Stomach (tissue), 9 donors: ENCODE data around the gene TIGD6. TPM values are rescaled to one million over a fixed set of nuclear protein-coding genes. Genes with fewer than 3 reads are reported as not detected.
"Not testable (repeated sequence)": the region's sequence is repeated elsewhere in the genome, so short reads cannot be mapped to it uniquely, and the experiment has no call there.

Source experiments
- DNase-seq, 2 donors: peaks; one replicate each; pipeline versions ENCODE4 v3.0.0 to v3.0.0-alpha.2; 2013 to 2019
- H3K27ac ChIP-seq, 5 donors: fragments of 200-600 bp in 4 of 5; sonication (generic) in 4 of 5; one replicate each; pipeline ENCODE4 v1.5.1; 2013 to 2019; ENCODE audit warnings: mild to moderate bottlenecking in 1 of 5, moderate library complexity in 1 of 5
- H3K27me3 ChIP-seq, 3 donors: fragments of 200-600 bp; sonication (generic); one replicate each; pipeline ENCODE4 v1.5.1; 2017 to 2019; ENCODE audit warnings: mixed run types in 1 of 3
- H3K36me3 ChIP-seq, 4 donors: fragments of 200-600 bp; sonication (generic); 1 replicate in 3 of 4; 2 replicates in 1 of 4; pipeline ENCODE4 v1.5.1; 2016 to 2019
- H3K4me1 ChIP-seq, 4 donors: fragments of 200-600 bp; sonication (generic); one replicate each; pipeline ENCODE4 v1.5.1; 2016 to 2019
- H3K4me3 ChIP-seq, 4 donors: fragments of 200-600 bp; sonication (generic) in 3 of 4; one replicate each; pipeline ENCODE4 v1.5.1; 2016 to 2019; ENCODE audit warnings: mild to moderate bottlenecking in 1 of 4
- H3K9me3 ChIP-seq, 4 donors: fragments of 200-600 bp; sonication (generic); one replicate each; pipeline ENCODE4 v1.5.1; 2016 to 2019
- EP300 ChIP-seq: sonication (generic); formaldehyde crosslinking; IDR thresholded peaks from one replicate; pipeline ENCODE4 v1.6.1; 2017; ENCODE audit warnings: antibody characterized with exemption
- POLR2A ChIP-seq, 4 donors: fragments of 450-650 bp; IDR thresholded peaks; one replicate each; pipeline ENCODE4 v1.6.1; 2016; ENCODE audit warnings: antibody characterized with exemption in 4 of 4, control low read depth in 2 of 4, mild to moderate bottlenecking in 1 of 4, moderate library complexity in 1 of 4
- POLR2AphosphoS5 ChIP-seq, 3 donors: sonication (generic); formaldehyde crosslinking; IDR thresholded peaks; one replicate each; pipeline ENCODE4 v1.6.1; 2016; ENCODE audit warnings: antibody characterized with exemption in 3 of 3
- WGBS, 5 donors: extraction: QIAGEN DNeasy Blood & Tissue Kit in 3 of 5; methylation state at CpG; one replicate each; pipeline versions ENCODE4 v1.1.5 to v1.1.7; 2013 to 2018; 5-methylcytosine and 5-hydroxymethylcytosine counted together
- intact Hi-C: fragments of 100-400 bp; cut with DNase I; formaldehyde crosslinking; loops from one replicate; pipeline ENCODE4 v1.15.1; 2023; ENCODE audit warnings: low total_unique reads
- polyA plus RNA-seq, 3 donors: library from polyadenylated mRNA; stranded (reverse); fragments of 200-250 nt; gene quantifications; one replicate each; pipeline ENCODE4 v1.2.3, GENCODE V29; 2013
- total RNA-seq, 5 donors: library from RNA; depleted of rRNA; stranded (reverse); fragments of >200 nt; gene quantifications; one replicate each; pipeline versions ENCODE4 v1.1.0 to v1.2.3, GENCODE V29; 2014 to 2016
- TF ChIP-seq, protein P1 (sequence below), 7 experiments: fragments of 450-650 bp in 4 of 7; fragments of 200-600 bp in 3 of 7; sonication (generic) in 3 of 7; IDR thresholded peaks; one replicate each; pipeline ENCODE4 v1.5.1; 2016 to 2019; ENCODE audit warnings: antibody characterized with exemption in 7 of 7, control low read depth in 2 of 7, mild to moderate bottlenecking in 1 of 7
- donor health status: healthy with polysubstance abuse.
- donor health status: Bipolar disorder and iron deficiency.
- donor health status: healthy.

Gene TIGD6
- total and polyA plus RNA-seq, 8 donors: under 0.01 to 3.3 (median 2.6) TPM; not detected in 1

DNA sequence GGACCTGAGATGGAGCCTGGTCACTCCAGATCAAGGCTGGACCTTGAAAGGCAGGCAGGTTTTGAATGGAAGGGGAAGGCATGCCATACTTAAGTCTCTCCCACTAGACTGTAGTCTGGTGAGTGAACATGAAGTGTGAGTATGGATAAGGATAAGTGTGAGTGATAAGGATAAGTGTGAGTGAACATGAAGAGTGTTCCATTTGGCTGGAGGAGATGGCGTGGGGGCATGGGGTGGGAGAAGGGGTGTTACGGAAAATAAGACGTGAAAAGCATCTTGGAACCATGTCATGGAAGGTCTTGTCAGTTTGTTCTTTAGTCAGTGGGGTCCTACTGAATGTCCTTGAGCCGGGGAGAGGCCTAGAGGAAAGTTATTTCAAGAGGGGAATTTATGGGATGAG is 32.9 kb upstream of the TIGD6 start:
- 95 to 99% (median 97%) methylated on average over 4 of the region's 4 CpGs for WGBS, 5 donors
- Histone ChIP-seq H3K36me3 (peaks cover 77 to 100% (median 99%) of the 10 kb centered on the region in 4 donors), H3K27ac (no peak overlapping the region), H3K9me3 (no peaks in the 10 kb centered on the region), H3K4me3 (no peak overlapping the region), H3K27me3 (no peaks in the 10 kb centered on the region), H3K4me1 (peaks cover 0 to under 1% (median 0%) of the 10 kb centered on the region in 4 donors)
- no peak for DNase-seq
- TF ChIP-seq POLR2A (IDR thresholded peaks at IDR 0.05) (no peak), POLR2AphosphoS5 (IDR thresholded peaks at IDR 0.05) (no peak), EP300 (no peak)
- TF ChIP-seq, protein P1, sequence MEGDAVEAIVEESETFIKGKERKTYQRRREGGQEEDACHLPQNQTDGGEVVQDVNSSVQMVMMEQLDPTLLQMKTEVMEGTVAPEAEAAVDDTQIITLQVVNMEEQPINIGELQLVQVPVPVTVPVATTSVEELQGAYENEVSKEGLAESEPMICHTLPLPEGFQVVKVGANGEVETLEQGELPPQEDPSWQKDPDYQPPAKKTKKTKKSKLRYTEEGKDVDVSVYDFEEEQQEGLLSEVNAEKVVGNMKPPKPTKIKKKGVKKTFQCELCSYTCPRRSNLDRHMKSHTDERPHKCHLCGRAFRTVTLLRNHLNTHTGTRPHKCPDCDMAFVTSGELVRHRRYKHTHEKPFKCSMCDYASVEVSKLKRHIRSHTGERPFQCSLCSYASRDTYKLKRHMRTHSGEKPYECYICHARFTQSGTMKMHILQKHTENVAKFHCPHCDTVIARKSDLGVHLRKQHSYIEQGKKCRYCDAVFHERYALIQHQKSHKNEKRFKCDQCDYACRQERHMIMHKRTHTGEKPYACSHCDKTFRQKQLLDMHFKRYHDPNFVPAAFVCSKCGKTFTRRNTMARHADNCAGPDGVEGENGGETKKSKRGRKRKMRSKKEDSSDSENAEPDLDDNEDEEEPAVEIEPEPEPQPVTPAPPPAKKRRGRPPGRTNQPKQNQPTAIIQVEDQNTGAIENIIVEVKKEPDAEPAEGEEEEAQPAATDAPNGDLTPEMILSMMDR (IDR thresholded peaks at IDR 0.05): no peak
- intact Hi-C loops: no loop called here

DNA sequence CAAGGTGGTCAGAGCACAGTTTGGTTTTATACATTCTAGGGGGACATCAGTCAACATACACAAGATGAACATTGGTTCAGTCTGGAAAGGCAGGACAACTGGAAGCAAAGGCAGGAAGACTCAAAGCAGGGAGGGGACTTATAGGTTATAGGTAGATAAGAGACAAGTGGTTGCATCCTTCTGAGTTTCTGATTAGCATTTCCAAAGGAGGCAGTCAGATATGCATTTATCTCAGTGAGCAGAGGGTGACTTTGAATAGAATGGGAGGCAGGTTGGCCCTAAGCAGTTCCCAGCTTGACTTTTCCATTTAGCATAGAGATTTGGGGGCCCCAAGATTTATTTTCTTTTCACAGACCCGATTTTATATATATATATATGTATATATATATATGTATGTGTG is 27.6 kb upstream of the TIGD6 start:
- H3K9me3 ChIP-seq, intact Hi-C loops, H3K4me1 ChIP-seq, DNase-seq, H3K4me3 ChIP-seq, H3K27me3 ChIP-seq, H3K27ac ChIP-seq: not testable (repeated sequence)
- WGBS, 5 donors: 64 to 94% (median 71%) methylated on average over 1 of the region's 1 CpG
- H3K36me3 ChIP-seq: peaks cover 58 to 99% (median 97%) of the 10 kb centered on the region in 4 donors

GRCh38 chr5:150026682-150027172 is 26.3 kb upstream of the TIGD6 start:
- Histone ChIP-seq H3K4me1 (peaks cover 0 to 20% (median 13%) of the 10 kb centered on the region in 4 donors), H3K27me3 (no peaks in the 10 kb centered on the region), H3K4me3 (no peak overlapping the region), H3K27ac (no peak overlapping the region), H3K36me3 (peaks cover 48 to 97% (median 94%) of the 10 kb centered on the region in 4 donors), H3K9me3 (no peaks in the 10 kb centered on the region)
- no peak for DNase-seq
- TF ChIP-seq EP300 (no peak), POLR2AphosphoS5 (IDR thresholded peaks at IDR 0.05) (no peak), POLR2A (IDR thresholded peaks at IDR 0.05) (no peak)
- TF ChIP-seq, protein P1 (IDR thresholded peaks at IDR 0.05): no peak
- 85 to 96% (median 91%) methylated on average over 4 of the region's 4 CpGs for WGBS, 5 donors
- intact Hi-C loops: no loop called here

DNA sequence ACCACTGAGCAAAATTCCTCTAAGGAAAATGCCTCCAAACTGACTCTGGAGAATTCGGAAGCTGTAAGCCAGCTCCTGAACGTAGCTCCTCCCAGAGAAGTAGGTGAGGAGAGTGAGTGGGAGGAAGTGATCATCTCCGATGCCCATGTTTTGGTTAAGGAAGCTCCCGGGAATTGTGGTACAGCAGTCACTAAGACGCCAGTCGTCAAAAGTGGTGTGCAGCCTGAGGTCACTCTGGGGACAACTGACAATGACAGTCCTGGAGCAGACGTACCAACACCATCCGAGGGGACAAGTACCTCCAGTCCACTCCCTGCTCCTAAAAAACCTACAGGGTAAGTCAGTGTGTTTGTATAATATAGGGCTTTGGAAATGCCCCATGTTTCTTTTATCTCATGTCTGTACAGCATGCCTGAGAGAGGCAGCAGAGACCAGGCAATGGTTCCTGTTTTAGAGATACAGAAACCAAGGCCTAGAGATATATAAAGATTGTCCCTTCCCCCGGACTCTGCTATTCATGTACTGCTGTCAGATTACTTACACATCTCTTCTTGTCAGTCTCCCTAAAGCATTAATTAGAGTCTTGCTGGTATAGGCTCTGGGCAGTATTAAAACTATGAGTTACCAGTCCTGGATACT is 24.0 kb upstream of the TIGD6 start:
- TF ChIP-seq, protein P1 (IDR thresholded peaks at IDR 0.05): no peak
- TF ChIP-seq POLR2A (IDR thresholded peaks at IDR 0.05) (no peak), POLR2AphosphoS5 (IDR thresholded peaks at IDR 0.05) (no peak), EP300 (no peak)
- Histone ChIP-seq H3K9me3 (no peaks in the 10 kb centered on the region), H3K4me1 (peaks cover 0 to 25% (median 18%) of the 10 kb centered on the region in 4 donors), H3K27me3 (no peaks in the 10 kb centered on the region), H3K4me3 (no peak overlapping the region), H3K27ac (no peak overlapping the region), H3K36me3 (peaks cover 34 to 97% (median 94%) of the 10 kb centered on the region in 4 donors)
- DNase-seq: no peak
- intact Hi-C loops: no loop called here
- 76 to 90% (median 85%) methylated on average over 9 of the region's 9 CpGs for WGBS, 5 donors

GRCh38 chr5:150023136-150023535 is 22.7 kb upstream of the TIGD6 start:
- H3K4me3 ChIP-seq: no peak overlapping the region
- H3K27me3 ChIP-seq: no peaks in the 10 kb centered on the region
- TF ChIP-seq POLR2AphosphoS5 (IDR thresholded peaks at IDR 0.05): no peak
- no peak for TF ChIP-seq POLR2A (IDR thresholded peaks at IDR 0.05)
- TF ChIP-seq EP300: no peak
- TF ChIP-seq, protein P1 (IDR thresholded peaks at IDR 0.05): no peak
- intact Hi-C loops: no loop called here
- peaks cover 36 to 99% (median 96%) of the 10 kb centered on the region in 4 donors for H3K36me3 ChIP-seq
- WGBS, 5 donors: 89 to 100% (median 94%) methylated on average over 1 of the region's 1 CpG
- H3K4me1 ChIP-seq: peaks cover 0 to 29% (median 18%) of the 10 kb centered on the region in 4 donors
- no peak for DNase-seq
- H3K9me3 ChIP-seq: no peaks in the 10 kb centered on the region
- H3K27ac ChIP-seq: no peak overlapping the region
